GM18870 (cell line): ENCODE results near the gene SMPD4.
"Not testable (repeated sequence)": the region's sequence is repeated elsewhere in the genome, so short reads cannot be mapped to it uniquely, and the experiment has no call there.

Source experiments
- ATAC-seq: cut with Tn5 transposase; IDR thresholded peaks from one replicate; pipeline ENCODE4 v1.9.1; 2021; ENCODE audit warnings: moderate library complexity; ENCODE audit not compliant: unreplicated experiment

The SMPD4 gene

GRCh38 chr2:130142396-130143265 lies 38.8 kb downstream of the SMPD4 start:
- not testable (repeated sequence) for ATAC-seq

GRCh38 chr2:130141645-130142370 lies 39.6 kb downstream of the SMPD4 start:
- not testable (repeated sequence) for ATAC-seq

GRCh38 chr2:130141002-130141401 lies 40.4 kb downstream of the SMPD4 start:
- not testable (repeated sequence) for ATAC-seq

GRCh38 chr2:130140516-130140915 lies 40.9 kb downstream of the SMPD4 start:
- not testable (repeated sequence) for ATAC-seq

GRCh38 chr2:130139331-130140280 lies 41.8 kb downstream of the SMPD4 start:
- ATAC-seq: not testable (repeated sequence)

- not testable (repeated sequence) for ATAC-seq
Measured at GRCh38 chr2:130138841-130139251, 42.6 kb downstream of the SMPD4 start.

GRCh38 chr2:130138326-130138725 lies 43.1 kb downstream of the SMPD4 start:
- not testable (repeated sequence) for ATAC-seq

GRCh38 chr2:130137118-130137517 lies 44.3 kb downstream of the SMPD4 start:
- not testable (repeated sequence) for ATAC-seq

- not testable (repeated sequence) for ATAC-seq
Measured at GRCh38 chr2:130136546-130136945, 44.9 kb downstream of the SMPD4 start.

- no peak for ATAC-seq
Measured at GRCh38 chr2:130135692-130136541, 45.5 kb downstream of the SMPD4 start.

- not testable (repeated sequence) for ATAC-seq
Measured at GRCh38 chr2:130129120-130129829, 52.1 kb downstream of the SMPD4 start, which contains the start of gene POTEF. TSS of gene POTEF (minus strand) at chr2:130129222. CDS start at chr2:130120515, 8,707 bp downstream.

GRCh38 chr2:130128464-130128863 lies 52.9 kb downstream of the SMPD4 start:
- not testable (repeated sequence) for ATAC-seq

- not testable (repeated sequence) for ATAC-seq
Measured at GRCh38 chr2:130127726-130128125, 53.7 kb downstream of the SMPD4 start.

GRCh38 chr2:130120924-130121323 lies 60.5 kb downstream of the SMPD4 start:
- not testable (repeated sequence) for ATAC-seq

- ATAC-seq: not testable (repeated sequence)
Measured at GRCh38 chr2:130102597-130103363, 78.6 kb downstream of the SMPD4 start.
